Inflammatory macrophage (primary cell): ENCODE results near the gene LEFTY2.

ENCODE experiments used
- DNase-seq, 2 donors: peaks; one replicate each; pipeline ENCODE4 v3.0.0-alpha.2; 2020 to 2022

Gene LEFTY2

DNA sequence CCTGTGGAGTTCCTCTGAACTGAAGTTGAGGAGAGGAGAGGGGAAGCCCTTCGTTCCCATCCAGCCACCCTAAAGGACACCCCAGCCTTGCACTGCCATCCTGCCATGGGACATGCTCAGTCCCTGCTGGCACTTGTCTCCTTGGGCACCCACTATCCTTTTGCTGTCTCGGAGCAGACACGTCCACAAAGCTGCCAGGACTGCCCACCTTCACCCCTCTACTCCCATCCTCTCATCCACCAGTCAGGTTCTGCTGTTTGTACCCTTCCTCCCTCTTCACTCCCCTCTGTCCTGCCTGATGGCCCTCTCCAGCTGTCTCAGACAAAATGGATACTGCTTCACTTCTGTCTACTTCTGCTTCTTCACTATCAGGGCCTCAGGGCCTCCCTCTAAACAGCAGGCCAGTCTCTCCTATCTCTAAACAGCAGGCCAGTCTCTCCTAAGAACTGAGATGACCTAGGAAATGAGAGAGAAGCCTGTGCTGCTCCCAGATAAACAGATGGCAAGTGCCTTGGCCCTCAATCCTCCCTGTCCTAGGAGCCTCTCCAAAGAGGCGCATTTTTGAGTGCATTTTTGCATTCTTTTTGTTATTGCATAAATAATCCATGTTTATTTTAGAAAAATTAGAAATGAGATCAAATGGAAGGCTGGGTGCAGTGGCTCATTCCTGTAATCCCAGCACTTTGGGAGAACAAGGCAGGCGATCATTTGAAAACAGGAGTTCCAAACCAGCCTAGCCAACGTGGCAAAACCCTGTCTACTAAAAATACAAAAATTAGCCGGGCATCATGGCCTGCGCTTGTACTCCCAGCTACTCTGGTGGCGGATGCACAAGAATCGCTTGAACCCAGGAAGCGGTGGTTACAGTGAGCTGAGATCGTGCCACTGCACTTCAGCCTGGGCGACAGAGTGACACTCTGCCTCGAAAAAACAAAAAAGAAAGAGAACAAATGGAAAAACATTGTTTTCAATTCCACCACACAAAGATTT, 12.5 kb downstream of the LEFTY2 start:
- DNase-seq: no peak

DNA sequence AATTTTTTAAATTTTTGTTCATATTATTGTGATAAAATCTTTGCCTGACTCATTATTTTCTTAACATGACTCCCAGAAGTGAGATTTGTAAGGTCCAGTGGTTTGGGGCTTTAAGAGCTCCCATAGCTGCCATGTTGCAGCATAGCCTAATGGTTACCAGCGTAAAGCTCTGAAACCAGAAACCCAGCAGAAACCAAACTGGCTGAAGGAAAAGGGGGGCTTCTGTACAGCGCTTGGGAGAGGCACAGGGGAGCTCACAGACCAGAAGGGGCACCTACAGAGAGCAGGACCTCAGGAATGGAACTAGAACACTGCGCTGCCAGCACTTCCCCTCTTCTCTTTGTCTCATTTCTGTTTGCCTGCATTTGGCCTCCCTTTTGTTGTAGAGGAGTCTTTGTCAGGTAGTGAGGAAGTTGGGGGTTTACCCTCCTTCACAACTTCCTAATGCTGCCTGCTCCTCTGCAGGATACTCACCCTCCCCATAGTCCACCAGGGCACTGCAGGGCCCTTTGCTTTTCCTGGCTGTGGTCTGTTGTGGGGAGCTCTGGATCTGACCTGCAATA, 14.4 kb downstream of the LEFTY2 start:
- DNase-seq: no peak

DNA sequence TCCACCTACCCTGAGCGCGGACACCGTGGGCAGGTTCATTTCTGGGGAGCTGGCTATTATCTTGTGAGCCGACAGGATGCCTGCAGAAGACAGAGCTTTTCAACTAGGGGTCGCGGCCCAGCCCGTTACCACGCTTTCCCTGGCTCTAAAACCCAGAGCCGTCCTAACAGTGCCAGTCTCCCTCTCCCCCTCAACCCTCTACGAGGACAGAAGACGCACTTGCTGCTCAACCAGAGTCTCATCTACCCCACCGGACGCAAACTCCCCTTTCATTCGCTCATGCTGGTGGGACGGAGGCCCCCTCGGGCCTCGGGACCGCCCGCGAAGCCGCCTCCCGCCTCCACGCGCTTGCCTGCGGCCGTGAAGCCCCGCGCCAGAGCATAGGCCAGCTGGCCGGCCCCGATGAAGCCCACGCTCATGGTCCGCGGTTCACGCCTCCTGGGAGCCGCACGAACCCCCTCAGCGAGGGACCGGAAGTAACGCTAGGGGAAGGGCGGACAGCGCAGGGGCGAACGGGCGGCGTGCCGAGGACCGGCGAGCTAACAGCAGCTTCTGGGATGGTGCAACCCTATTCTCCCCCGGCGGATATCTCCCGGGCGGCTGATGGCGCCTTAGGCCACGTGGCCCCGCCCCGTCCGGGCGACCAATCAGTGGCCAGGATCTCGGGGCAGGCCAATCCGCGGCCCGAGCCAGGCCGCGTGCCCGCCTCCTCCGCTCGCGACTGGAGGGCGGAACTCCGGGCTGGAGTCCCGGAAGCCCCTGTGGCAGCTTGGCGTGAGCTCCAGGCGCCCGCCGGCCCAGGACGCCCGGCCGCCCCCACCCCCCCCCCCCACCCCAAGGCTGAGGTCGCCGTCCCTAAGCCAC, 17.1 kb downstream of the LEFTY2 start, which contains the start of gene PYCR2:
TSS of gene PYCR2 (minus strand) at position 559 of the 864 bp plus-strand sequence. CDS start at position 419, 140 bp downstream.
- DNase-seq: peak; percentile 97 to 98

DNA sequence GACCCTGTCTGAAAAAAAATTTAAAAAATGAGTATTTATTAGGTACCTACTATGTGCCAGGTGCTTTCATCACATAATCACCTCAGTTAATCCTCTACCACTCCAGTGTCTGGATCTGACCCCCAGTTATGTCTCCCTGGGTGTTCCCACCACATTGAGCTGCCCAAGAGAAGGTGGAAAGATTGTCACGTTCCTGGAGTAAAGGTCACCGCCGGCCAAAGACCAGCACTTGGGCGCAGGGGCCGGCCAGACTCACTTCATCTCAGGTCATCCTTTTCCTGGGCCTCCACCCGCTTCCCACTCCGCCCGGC, 17.7 kb downstream of the LEFTY2 start:
- DNase-seq: no peak

DNA sequence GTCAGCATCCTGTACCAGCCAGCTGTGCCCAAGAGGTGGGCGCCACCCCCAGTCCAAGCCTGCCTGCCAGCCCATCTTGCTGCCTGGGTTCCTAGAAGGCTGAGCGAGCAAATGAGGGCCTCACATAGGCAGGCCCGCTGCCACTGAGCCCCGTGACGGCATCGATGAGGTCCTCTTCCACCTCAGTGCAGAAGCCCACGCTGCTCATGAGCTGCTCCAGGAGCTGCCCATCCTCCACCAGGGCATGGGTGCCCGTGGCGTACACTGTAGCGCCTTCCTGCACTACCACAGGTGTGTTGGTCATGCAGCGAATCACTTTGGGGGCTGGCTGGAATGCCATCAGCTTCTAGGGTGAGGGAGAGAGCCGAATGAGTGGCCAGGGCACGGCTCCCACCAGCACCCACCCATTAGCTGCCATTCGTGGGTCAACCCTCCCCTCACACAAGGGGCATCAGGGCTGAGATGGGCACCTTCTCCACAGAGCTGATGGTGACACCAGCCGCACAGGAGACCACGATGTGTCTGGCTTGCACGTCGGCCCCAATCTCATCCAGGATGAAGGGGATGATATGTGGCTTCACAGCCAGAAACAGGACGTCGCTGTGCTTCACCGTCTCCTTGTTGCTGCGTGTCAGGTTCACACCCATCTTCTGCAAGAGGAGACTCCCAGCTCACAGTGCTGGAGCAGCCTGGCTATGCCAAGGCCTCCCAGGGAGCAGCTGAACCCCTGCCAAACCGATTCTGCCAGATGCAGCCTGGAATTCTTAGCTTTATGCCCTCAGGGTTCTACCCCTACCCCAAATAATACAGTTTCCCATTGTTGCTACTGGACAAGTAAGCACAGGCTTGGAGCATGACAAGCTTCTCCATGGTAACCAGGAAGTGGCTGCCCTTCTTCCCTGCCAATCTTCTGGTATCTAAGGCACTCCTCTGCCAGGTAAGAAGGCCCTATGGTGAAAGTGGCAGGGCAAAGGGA, 19.0 kb downstream of the LEFTY2 start:
- no peak for DNase-seq

DNA sequence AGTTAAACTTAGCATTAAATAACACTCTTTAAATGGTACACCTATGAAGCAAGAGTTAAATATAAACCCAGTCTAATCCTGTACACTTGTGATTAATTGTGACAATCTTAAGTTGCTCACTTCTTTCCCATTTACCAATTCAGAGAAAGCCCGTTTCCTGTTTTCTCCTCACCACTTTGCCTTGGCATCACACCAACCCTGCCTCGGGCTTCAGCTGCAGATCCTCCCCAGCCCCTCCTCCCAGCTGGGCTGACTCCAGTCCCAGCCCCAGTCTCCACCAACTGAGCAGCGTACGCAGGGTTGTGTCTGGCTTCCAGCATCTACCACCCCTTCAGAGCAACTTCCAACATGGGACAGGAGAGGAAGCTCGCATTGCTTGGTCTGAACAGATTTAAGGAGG, 21.1 kb downstream of the LEFTY2 start:
- DNase-seq: peak; percentile 8 to 12

DNA sequence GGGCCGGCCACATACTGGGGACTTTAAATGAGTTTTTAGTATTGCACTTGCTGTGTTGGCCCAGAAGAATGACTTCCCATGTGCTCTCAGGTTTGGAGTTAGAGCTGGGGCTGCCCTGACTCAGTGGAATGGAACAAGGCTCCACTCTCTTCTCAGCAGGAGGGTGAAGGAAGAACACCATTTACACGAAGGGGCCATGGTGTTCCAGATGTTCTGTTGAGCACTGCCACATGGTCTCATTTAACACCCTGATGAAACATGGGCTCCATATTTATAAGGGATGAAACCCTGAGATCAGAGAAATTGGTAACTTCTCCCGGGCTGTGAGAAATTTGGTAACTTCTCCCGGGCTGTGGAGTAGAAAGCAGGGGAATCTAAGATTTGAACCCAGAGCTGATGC, 22.7 kb downstream of the LEFTY2 start:
- no peak for DNase-seq

DNA sequence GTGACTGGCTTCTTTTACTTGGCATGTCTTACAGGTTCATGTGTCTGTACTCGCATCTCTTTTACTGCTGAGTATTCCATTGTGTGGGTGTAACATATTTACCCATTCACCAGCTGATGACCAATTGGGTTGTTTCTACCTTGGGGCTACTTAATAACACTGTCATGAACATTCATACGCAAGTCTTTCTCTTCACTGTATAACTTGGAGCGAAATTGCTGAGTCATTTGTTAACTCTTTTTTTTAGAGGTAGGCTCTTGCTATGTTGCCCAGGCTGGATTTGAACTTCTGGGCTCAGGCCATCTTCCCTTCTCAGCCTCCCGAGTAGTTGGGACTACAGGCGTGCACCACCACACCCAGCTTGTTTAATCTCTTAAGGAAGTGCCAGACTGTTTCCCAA, 23.5 kb downstream of the LEFTY2 start:
- DNase-seq: no peak

DNA sequence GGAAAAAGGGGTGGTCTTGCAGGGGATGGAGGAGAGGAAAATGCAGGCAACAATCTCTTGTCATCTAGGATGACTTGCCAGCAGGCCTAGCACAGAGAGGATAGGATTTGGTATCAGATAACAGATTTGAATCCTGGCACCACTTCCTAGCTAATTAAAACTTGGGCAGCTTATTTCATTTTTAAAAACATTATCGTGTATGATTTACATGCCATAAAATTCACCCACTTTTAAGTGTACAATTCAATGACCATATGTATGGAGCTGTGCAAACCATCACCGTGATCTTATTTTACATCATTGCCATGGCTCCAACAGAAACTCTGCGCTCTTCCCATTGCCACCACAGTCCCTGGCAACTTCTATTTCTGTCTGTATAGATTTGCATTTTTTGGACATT, 23.9 kb downstream of the LEFTY2 start:
- no peak for DNase-seq

DNA sequence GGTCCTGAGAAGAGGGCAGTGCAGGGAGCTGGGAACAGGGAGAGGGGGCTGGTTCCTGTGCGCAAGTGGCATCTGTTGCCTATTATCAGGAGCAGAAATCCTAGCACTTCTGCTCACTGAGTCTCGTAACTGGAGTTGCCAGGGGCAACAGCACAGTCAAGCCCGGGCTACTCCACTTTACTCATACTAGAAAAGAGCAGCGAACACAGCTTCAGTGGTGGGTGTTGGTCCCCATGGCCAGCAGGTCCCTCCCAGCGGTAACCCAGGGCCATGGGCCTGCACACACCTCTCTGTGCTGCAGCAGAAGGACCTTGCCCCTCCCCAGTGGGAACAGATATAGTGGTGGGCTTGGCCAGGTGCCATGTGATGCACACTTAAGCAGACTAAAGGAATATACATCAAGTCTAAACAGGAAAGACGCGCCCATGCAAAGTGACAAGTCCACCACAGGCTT, 25.5 kb downstream of the LEFTY2 start:
- no peak for DNase-seq

DNA sequence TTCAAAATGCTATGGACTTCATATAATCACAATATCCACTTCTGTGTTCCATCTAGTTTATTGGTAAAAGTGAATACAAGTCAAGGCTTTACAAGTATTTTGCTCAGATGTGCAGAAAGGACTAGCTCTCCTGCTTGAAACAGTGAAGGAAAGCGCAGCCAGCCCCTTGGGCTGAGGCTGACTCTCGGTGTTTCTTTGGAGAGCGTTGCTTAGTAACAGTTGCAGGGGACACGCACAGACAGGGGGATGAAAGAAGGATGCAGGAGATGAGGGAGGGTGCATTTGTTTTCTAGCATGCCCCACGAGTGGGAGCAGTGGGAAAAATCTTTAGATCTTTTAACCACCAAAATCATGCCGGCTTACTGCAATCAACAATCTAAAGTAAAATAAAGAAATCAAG, 26.1 kb downstream of the LEFTY2 start:
- DNase-seq: no peak

DNA sequence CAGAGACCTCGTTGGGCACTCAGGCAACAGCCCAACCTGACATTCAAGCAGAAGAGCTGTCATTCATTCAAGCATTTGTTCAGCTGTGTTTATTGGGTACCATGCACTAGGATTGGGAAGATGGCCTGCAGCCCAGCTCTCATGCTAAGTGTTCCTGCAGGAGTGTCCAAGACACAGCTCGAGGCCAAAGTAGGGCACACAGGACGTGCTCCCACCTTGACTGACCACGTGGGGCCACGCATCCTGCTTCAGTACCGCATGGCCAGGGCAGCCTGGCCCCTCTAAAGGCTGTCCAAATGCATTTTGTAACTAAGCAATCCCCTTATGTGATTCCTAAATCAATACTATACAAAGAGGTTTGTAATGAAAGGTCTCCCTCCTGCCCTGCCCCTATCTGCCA, 26.6 kb downstream of the LEFTY2 start:
- DNase-seq: no peak

DNA sequence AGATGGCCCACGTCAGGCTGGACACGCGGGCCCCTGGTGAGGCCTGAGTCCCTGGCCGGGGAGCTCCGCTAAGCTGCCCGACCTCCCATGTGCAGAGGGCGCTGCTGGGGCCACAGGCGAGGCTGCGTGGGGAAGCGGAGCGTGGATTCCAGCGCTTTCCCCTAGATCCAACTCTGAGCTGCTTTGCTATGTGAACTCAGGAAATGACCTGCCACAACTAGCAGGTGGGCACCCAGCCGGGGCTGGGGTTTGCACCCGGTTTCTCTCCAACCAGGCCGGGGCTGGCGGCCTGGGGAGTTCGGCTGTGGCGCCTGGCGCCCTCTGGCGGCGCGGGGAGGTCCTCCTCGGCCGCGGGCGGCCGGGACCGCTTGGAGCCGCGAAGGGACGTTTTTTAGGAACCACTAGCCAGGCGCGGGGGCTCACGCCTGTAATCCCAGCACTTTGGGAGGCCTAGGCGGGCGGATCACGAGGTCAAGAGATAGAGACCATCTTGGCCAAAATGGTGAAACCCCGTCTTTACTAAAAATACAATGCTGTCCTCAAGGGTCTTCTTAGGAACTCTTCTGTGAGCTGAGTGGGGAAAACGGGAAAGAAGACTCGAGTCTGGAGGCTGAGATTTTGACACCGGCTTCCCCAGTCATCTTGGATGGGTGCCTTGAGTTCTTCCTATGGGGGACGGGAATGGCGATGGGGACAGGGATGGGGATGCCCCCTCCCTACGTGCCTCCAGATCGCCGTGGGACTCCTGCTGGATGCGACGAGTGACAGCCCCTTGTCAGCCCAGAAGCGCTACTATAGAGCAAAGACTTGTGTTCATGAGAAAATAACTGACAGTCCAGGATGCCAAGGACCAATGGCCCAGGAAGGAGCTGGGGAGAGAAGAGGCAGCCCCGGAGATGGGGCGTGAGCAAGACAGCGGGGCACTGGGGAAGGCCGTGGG, 29.6 kb downstream of the LEFTY2 start:
- peak; percentile 54 to 61 for DNase-seq

DNA sequence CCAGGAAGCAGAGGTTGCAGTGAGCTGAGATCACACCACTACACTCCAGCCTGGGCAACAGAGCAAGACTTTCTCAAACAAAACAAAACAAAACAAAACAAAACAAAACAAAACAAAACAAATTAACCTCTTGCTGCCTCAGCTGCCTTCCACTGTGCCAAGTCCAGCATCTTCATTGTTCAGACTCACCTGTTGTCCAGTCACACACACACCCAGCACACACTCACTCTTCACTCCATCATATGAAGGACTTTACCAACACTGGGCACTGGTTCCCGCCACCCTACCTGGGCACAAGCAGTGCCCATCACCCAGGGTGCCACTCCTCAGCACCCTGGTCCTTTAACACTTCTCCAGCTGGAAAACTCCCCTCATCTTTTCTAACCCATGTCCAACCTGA, 31.5 kb downstream of the LEFTY2 start:
- no peak for DNase-seq

DNA sequence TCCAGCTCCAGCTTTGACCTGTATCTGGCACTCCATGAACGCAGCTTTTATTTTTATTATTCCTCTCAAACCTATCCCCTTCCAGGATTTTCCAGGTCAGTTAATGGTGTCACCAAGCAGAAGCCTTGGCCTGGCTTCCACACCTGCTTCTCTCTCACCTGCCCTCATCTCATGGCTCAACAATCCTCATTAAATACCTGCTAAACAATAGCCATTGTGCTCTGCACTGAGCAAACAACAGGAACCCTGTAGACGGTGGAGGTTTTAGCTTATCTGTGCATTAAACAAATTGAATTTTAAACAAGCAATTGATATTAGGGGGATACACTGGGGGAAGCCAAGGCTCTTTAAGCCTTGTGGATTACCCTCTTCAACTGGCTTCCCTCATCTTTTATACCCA, 32.2 kb downstream of the LEFTY2 start:
- DNase-seq: no peak

DNA sequence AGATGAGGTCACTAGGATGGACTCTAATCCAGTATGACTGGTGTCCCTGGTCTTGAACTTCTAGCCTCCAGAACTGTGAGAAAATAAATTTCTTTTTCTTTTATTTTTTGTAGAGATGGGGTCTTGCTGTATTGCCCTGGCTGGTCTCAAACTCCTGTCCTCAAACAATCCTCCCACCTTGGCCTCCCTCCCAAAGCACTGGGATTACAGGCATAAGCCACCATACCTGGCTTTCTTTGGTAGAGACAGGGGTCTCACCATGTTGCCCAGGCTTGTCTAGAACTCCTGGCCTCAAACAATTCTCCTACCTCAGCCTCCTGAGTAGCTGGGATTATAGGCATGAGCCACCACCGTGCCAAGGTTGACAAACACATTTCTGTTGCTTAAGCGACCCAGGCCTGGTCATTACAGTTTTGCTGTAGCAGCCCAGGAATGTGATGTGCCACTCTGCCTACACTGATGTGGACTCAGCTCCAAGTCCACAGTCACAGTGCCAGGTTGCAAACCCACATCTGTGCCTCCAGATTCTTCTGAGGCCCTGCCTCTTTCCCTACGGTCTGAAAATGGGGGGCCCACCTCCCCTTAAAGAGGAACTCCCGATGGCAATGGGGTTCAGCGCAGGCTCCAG, 32.9 kb downstream of the LEFTY2 start:
- DNase-seq: no peak

DNA sequence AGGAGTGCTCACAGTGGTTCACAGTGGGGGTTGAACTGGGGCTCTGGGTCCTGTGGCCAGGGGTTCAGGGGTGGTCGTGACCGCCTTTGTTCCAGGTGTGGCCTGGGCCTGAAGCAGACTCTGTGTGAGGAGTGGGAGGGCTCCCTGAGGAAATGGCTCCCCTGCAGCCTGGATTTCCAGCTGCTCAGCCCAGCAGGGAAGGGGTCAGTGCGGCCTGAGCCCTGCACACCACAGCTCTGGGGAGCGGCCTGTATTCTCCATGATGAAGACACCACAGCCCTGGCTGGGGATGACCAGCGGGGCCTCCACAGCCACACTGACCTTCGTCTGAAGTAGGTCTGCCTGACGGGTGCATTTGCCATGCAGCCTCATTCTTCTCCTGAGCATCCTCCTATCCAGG, 33.7 kb downstream of the LEFTY2 start:
- no peak for DNase-seq

DNA sequence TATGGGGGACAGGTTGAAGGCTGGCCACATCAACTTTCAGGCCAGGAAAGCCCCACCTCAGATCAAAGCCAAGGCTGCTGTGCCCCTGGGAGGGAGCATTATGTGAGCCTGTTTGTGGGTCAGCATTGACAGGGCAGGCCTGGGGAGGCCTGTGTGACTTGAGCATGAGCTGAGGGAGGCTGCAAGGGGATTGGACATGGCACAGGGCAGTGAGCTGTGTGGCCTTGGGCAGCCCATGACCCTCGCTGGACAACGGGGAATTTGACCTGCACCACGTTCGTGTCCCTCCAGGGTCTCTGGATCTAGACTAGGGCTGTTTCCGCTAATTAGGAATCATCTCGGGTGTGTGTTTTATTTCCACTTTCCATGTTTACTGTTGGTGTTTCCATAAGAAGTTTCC, 34.6 kb downstream of the LEFTY2 start:
- DNase-seq: no peak

DNA sequence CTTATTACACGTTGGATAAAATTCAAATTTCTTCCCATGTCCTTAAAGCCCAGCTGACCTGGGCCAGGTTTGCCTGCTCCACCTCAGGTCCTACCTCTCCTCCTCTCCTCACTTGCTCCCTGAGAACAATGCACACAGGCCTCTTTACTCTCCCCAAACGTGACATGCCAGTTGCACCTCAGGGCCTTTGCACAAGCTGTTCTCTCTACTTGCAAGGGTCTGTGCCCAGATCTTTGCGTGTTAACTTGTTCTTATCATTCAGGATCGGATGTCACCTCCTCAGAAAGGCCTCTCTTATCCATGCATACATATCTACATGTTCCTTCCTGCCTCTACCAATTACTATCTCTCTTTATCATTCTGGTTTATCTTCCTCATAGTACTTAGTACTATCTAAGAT, 37.4 kb downstream of the LEFTY2 start:
- DNase-seq: no peak
